ENCODE results near the gene PTPRN2. TPM values are rescaled to one million over a fixed set of nuclear protein-coding genes. Genes with fewer than 3 reads are reported as not detected.
A peak's percentile ranks its signal among the peaks of the same experiment; 100 is the strongest.

Gene PTPRN2
- total RNA-seq, 4 donors from 2014 or later, result 6.6 to 10.7 (median 8.2) TPM

DNA sequence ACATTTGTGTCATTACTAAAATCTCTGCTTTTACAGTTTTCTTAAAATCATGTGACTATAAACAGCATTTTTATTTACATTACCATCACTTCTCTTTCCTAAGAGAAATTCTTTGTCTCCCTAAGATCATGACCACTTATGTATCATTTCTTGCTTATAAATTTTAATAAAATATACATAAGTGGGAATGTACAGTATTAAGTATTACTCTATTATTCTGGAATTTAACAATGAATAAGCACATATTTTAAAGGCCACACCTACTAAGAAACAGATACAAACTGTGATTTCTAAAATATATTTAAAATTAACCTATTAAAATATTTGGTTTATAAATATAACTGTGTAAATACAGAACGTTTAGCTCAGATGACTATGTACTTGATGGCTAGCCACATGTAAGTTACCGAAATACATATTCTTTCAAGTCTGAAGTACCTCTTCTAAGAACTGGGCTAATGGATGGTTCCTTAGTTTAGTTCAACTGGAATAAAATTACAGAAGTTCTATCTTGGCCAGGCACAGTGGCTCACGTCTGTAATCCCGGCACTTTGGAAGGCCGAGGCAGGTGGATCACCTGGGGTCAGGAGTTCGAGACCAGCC, 33.3 kb upstream of the PTPRN2 start:
- WGBS, 2 donors, result 84 to 90% methylated on average over 6 of the region's 6 CpGs
- H3K9me3 ChIP-seq, result no peaks in the 10 kb centered on the region
- no peaks in the 10 kb centered on the region for H3K4me1 ChIP-seq
- H3K27ac ChIP-seq, result no peak overlapping the region
- no peak overlapping the region for H3K4me3 ChIP-seq
- no peaks in the 10 kb centered on the region for H3K36me3 ChIP-seq
- TF ChIP-seq POLR2A (IDR thresholded peaks at IDR 0.05) (no peak), EP300 (IDR thresholded peaks at IDR 0.05) (no peak)
- TF ChIP-seq, protein P1, sequence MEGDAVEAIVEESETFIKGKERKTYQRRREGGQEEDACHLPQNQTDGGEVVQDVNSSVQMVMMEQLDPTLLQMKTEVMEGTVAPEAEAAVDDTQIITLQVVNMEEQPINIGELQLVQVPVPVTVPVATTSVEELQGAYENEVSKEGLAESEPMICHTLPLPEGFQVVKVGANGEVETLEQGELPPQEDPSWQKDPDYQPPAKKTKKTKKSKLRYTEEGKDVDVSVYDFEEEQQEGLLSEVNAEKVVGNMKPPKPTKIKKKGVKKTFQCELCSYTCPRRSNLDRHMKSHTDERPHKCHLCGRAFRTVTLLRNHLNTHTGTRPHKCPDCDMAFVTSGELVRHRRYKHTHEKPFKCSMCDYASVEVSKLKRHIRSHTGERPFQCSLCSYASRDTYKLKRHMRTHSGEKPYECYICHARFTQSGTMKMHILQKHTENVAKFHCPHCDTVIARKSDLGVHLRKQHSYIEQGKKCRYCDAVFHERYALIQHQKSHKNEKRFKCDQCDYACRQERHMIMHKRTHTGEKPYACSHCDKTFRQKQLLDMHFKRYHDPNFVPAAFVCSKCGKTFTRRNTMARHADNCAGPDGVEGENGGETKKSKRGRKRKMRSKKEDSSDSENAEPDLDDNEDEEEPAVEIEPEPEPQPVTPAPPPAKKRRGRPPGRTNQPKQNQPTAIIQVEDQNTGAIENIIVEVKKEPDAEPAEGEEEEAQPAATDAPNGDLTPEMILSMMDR (IDR thresholded peaks at IDR 0.05), result no peak
- no peak for DNase-seq (ENCODE audit: low spot score in 2 of 2)
- no peaks in the 10 kb centered on the region for H3K27me3 ChIP-seq

DNA sequence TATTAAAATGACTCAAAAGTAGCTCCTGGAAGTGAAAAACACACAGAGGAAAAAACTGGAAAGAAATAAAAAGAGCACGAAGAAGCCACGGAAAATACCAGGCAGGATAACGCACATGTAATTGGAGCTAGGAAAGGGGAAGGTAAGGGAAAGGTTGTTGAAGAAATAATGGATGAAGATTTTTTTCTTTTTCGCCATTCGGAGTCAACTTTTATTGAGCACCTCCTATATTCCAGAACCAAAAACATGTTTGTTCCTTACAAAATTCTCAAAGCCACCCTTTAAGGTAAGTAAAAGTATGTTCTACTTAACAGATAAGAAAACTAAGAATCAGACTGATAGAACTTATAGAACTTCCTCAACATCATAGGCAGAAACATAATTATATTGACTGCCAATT, 32.8 kb upstream of the PTPRN2 start:
- WGBS, 2 donors, result 94 to 98% methylated on average over 5 of the region's 5 CpGs
- H3K27ac ChIP-seq, result no peak overlapping the region
- no peaks in the 10 kb centered on the region for H3K4me1 ChIP-seq
- no peak for TF ChIP-seq EP300 (IDR thresholded peaks at IDR 0.05)
- TF ChIP-seq, protein P1 (IDR thresholded peaks at IDR 0.05), result no peak
- no peak for TF ChIP-seq POLR2A (IDR thresholded peaks at IDR 0.05)
- H3K4me3 ChIP-seq, result no peak overlapping the region
- no peaks in the 10 kb centered on the region for H3K36me3 ChIP-seq
- H3K27me3 ChIP-seq, result no peaks in the 10 kb centered on the region
- H3K9me3 ChIP-seq, result no peaks in the 10 kb centered on the region
- DNase-seq (ENCODE audit: low spot score in 2 of 2), result no peak

DNA sequence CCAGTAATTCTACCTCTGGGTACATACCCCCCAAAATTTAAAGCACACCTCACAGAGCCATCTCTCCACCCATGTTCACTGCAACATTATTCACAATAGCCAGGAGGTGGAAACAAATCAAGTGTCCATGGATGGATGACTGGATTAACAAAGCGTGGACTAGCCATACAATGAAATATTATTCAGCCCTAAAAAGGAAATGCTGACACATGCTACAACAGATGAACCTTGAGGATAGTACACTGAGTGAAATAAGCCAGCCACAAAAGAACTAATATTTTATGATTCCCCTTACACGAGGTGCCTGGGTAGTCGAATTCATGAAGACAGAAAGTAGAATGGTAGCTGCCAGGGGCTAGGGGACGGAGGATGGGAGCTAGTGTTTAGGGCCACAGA, 31.1 kb upstream of the PTPRN2 start:
- H3K4me3 ChIP-seq, result no peak overlapping the region
- H3K4me1 ChIP-seq, result no peaks in the 10 kb centered on the region
- no peak for DNase-seq (ENCODE audit: low spot score in 2 of 2)
- H3K27ac ChIP-seq, result no peak overlapping the region
- 98 to 99% methylated on average over 4 of the region's 4 CpGs for WGBS, 2 donors
- no peaks in the 10 kb centered on the region for H3K27me3 ChIP-seq
- TF ChIP-seq, protein P1 (IDR thresholded peaks at IDR 0.05), result no peak
- no peak for TF ChIP-seq EP300 (IDR thresholded peaks at IDR 0.05)
- TF ChIP-seq POLR2A (IDR thresholded peaks at IDR 0.05), result no peak
- H3K36me3 ChIP-seq, result no peaks in the 10 kb centered on the region
- H3K9me3 ChIP-seq, result no peaks in the 10 kb centered on the region

DNA sequence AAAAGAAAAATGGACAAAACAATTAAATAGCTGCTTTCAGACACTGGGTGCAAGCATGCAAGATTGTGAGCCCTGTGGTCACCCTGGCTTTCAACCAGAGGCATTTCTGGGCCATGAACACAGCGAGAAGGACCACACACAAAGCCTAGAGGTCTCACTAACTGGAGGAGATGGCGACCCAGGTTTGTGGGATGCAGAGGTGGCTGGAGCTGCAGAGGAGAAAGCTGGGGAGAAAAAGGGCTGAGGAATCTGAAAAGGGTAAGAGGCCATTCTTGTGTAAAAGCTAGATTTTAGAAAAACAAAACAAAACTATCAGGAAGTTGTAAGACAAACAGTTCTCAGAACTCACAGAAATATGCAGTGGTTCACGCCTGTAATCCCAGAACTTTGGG, 30.1 kb upstream of the PTPRN2 start:
- no peaks in the 10 kb centered on the region for H3K36me3 ChIP-seq
- peak in 1 of 2 donors; percentile 31 for TF ChIP-seq EP300 (IDR thresholded peaks at IDR 0.05)
- TF ChIP-seq, protein P1 (IDR thresholded peaks at IDR 0.05), result no peak
- H3K27ac ChIP-seq, result peak overlapping the region in 2 of 4 donors; percentile 50 to 76
- no peaks in the 10 kb centered on the region for H3K9me3 ChIP-seq
- H3K27me3 ChIP-seq, result no peaks in the 10 kb centered on the region
- DNase-seq (ENCODE audit: low spot score in 2 of 2), result peak; percentile 26 to 45
- 58 to 62% methylated on average over 3 of the region's 3 CpGs for WGBS, 2 donors
- H3K4me1 ChIP-seq, result no peaks in the 10 kb centered on the region
- no peak overlapping the region for H3K4me3 ChIP-seq

DNA sequence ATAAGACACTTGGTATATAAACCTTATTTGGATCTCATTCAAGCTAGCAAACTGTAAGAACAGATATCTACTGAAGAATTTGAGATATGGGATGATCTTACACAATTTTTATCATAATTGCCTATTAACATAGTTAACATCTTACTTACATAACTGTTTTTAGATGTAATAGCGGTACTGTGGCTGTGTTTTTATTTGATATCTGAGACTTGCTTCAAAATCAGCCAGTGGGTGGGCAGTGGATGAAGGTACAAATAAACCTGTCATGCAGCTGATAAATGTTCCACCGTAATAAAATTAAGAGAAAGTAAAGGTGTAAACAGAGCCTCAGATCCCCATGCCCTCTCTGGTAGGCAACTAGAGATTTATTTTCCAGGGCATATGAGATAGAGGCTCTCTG, 28.4 kb upstream of the PTPRN2 start:
- Histone ChIP-seq H3K4me3 (no peak overlapping the region), H3K27ac (peak overlapping the region in 1 of 4 donors; percentile 26), H3K4me1 (no peaks in the 10 kb centered on the region), H3K36me3 (no peaks in the 10 kb centered on the region), H3K27me3 (no peaks in the 10 kb centered on the region), H3K9me3 (no peaks in the 10 kb centered on the region)
- no peak for TF ChIP-seq EP300 (IDR thresholded peaks at IDR 0.05)
- TF ChIP-seq, protein P1 (IDR thresholded peaks at IDR 0.05), result no peak
- no peak for TF ChIP-seq POLR2A (IDR thresholded peaks at IDR 0.05)
- 88 to 92% methylated on average over 2 of the region's 2 CpGs for WGBS, 2 donors
- no peak for DNase-seq (ENCODE audit: low spot score in 2 of 2)
